K562 (cell line): ENCODE measurements around the gene SLC2A14. TPM values are rescaled to one million over a fixed set of nuclear protein-coding genes. Genes with fewer than 3 reads are reported as not detected.

Experiments used
- ATAC-seq: fragments of 200-7000 bp; cut with Tn5 transposase; 3 replicates; pipeline ENCODE4 v1.9.1; 2020; ENCODE audit warnings: moderate library complexity
- BruUV-seq: library from RNA; stranded (reverse); fragments of 400-500 nt; replicated peaks from 2 replicates; lab custom pipeline; 2021; lab: Mats Ljungman, UMichigan
- CTCF ChIA-PET: fragments of 300-600 bp; formaldehyde crosslinking; extraction: SDS; loops from one replicate; lab custom pipeline; 2021; ENCODE audit warnings: low intra/inter-chr PET ratio; lab: Yijun Ruan, JAX
- POLR2A ChIA-PET: fragments of 300-600, 350-650 bp; sonication (Branson Sonifier 250); formaldehyde crosslinking; extraction: SDS; loops from one replicate; lab custom pipeline; 2021; ENCODE audit warnings: antibody characterized with exemption, inconsistent platforms; lab: Yijun Ruan, JAX
- DNase-seq, 4 experiments: peaks; one replicate each; pipeline versions ENCODE4 v3.0.0 to v3.0.0-alpha.2; 2011 to 2018; ENCODE audit warnings: low spot score in 3 of 4, mixed read lengths in 3 of 4; ENCODE audit errors: extremely low read depth in 1 of 4
- FAIRE-seq: peaks from 2 replicates; lab custom pipeline; 2011; peaks lifted over from hg19 to GRCh38; lab: Jason Lieb, UNC
- H2AFZ ChIP-seq: 2 replicates; pipeline ENCODE4 v1.6.0; 2011; ENCODE audit warnings: low read depth, low read length, control low read depth, inconsistent platforms
- H3K27ac ChIP-seq: fragments of 200-600 bp; 3 replicates; pipeline ENCODE4 v1.8.0; 2011; ENCODE audit warnings: low read depth, mild to moderate bottlenecking, control low read depth, inconsistent platforms, low read length, moderate library complexity, mixed read lengths; ENCODE audit errors: extremely low read depth
- H3K27me3 ChIP-seq, 2 experiments: fragments of 300-600 bp in 1 of 2; 2 replicates in 1 of 2; 3 replicates in 1 of 2; pipeline versions ENCODE4 v1.6.0 to v1.8.0; 2011; ENCODE audit warnings: inconsistent platforms in 2 of 2, low read length in 2 of 2, mild to moderate bottlenecking in 1 of 2, mixed read lengths in 1 of 2, moderate library complexity in 1 of 2; ENCODE audit not compliant: control insufficient read depth in 2 of 2, insufficient read depth in 2 of 2
- H3K36me3 ChIP-seq: fragments of 300-600 bp; 3 replicates; pipeline ENCODE4 v1.8.0; 2011; ENCODE audit warnings: mild to moderate bottlenecking, low read length, inconsistent platforms; ENCODE audit not compliant: control insufficient read depth, insufficient read depth
- H3K4me1 ChIP-seq, 2 experiments: fragments of 200-600 bp in 1 of 2; replicated peaks in 1 of 2; 2 replicates in 1 of 2; 3 replicates in 1 of 2; pipeline versions ENCODE4 v1.5.1 to v1.8.0; 2011; ENCODE audit warnings: inconsistent platforms in 2 of 2, low read length in 2 of 2, mild to moderate bottlenecking in 1 of 2, mixed read lengths in 1 of 2, moderate library complexity in 1 of 2; ENCODE audit not compliant: control insufficient read depth in 2 of 2, insufficient read depth in 2 of 2
- H3K4me2 ChIP-seq: 2 replicates; pipeline ENCODE4 v1.6.1; 2011; ENCODE audit warnings: low read length, control low read depth, inconsistent platforms, mixed read lengths; ENCODE audit not compliant: insufficient read depth
- H3K4me3 ChIP-seq: fragments of 200-600 bp; sonication (generic), shearing (Covaris generic); 2 replicates; pipeline ENCODE4 v1.5.1; 2016; ENCODE audit warnings: control low read depth, inconsistent platforms
- H3K79me2 ChIP-seq: fragments of 200-600 bp; 3 replicates; pipeline ENCODE4 v1.8.0; 2011; ENCODE audit warnings: low read length, inconsistent platforms; ENCODE audit not compliant: control insufficient read depth, insufficient read depth
- H3K9ac ChIP-seq, 2 experiments: 2 replicates each; pipeline versions ENCODE4 v1.6.0 to v1.6.1; 2011; ENCODE audit warnings: low read depth in 2 of 2, low read length in 2 of 2, control low read depth in 1 of 2, inconsistent platforms in 1 of 2, mild to moderate bottlenecking in 1 of 2, mixed read lengths in 1 of 2; ENCODE audit not compliant: insufficient read depth in 1 of 2
- H3K9me1 ChIP-seq: one replicate; pipeline ENCODE4 v1.6.0; 2011; ENCODE audit warnings: inconsistent platforms, mild to moderate bottlenecking, low read length, moderate library complexity; ENCODE audit not compliant: control insufficient read depth, insufficient read depth
- H3K9me3 ChIP-seq: replicated peaks from 2 replicates; pipeline ENCODE4 v1.5.1; 2011; ENCODE audit warnings: low read depth, low read length, inconsistent platforms; ENCODE audit not compliant: control insufficient read depth, insufficient read depth
- H4K20me1 ChIP-seq: replicated peaks from 2 replicates; pipeline ENCODE4 v1.6.1; 2011; ENCODE audit warnings: low read length, inconsistent platforms, mixed read lengths; ENCODE audit not compliant: control insufficient read depth, insufficient read depth
- ARNT ChIP-seq, 2 experiments: fragments of 450-650 bp; IDR thresholded peaks; 2 replicates each; pipeline ENCODE4 v1.6.1; 2016; ENCODE audit warnings: mild to moderate bottlenecking in 1 of 2
- MAFG ChIP-seq: fragments of 450-650 bp; conservative IDR thresholded peaks from 2 replicates; pipeline ENCODE4 v1.6.1; 2016; ENCODE audit warnings: missing genetic modification characterization, missing compliant biosample characterization
- PHB2 ChIP-seq: fragments of 450-650 bp; IDR thresholded peaks from 2 replicates; pipeline ENCODE4 v1.6.1; 2017; ENCODE audit warnings: low read depth
- PURB ChIP-seq: sonication (generic); formaldehyde crosslinking; IDR thresholded peaks from 2 replicates; pipeline ENCODE4 v1.9.0; 2021; ENCODE audit warnings: low read depth, mild to moderate bottlenecking, missing genetic modification reagents
- RBM34 ChIP-seq: fragments of 200-400 bp; formaldehyde crosslinking; IDR thresholded peaks from 2 replicates; pipeline ENCODE4 v1.6.1; 2018; ENCODE audit warnings: low read length, borderline replicate concordance; ENCODE audit not compliant: insufficient read depth
- SIN3B ChIP-seq: fragments of 450-650 bp; IDR thresholded peaks from 2 replicates; pipeline ENCODE4 v1.6.1; 2017; ENCODE audit warnings: low read depth, mild to moderate bottlenecking, moderate library complexity
- STAG1 ChIP-seq: sonication (generic); formaldehyde crosslinking; IDR thresholded peaks from 2 replicates; pipeline ENCODE4 v1.5.0; 2020; ENCODE audit warnings: missing genetic modification reagents, borderline replicate concordance
- ZSCAN32 ChIP-seq: fragments of 450-650 bp; formaldehyde crosslinking; IDR thresholded peaks from 2 replicates; pipeline ENCODE4 v1.4.0; 2020; ENCODE audit warnings: mild to moderate bottlenecking, moderate library complexity
- WGBS: fragments of 100-300 bp; shearing (Covaris generic); methylation state at CpG from one replicate; pipeline ENCODE4 v1.1.6; 2016; ENCODE audit warnings: low coverage, mixed read lengths; ENCODE audit not compliant: insufficient coverage; ENCODE audit errors: missing lambda C conversion rate; 5-methylcytosine and 5-hydroxymethylcytosine counted together
- in situ Hi-C: fragments of 300-500 bp; cut with MboI; formaldehyde crosslinking; loops from 4 replicates; pipeline ENCODE4 v1.15.0; 2018; ENCODE audit warnings: inconsistent platforms, mixed read lengths
- intact Hi-C: fragments of 100-400 bp; cut with micrococcal nuclease; formaldehyde crosslinking; loops from 2 replicates; pipeline ENCODE4 v1.14.2; 2022
- polyA plus RNA-seq, 8 experiments: library from polyadenylated mRNA; depleted of rRNA in 4 of 8; stranded (reverse) in 5 of 8; unstranded in 3 of 8; fragments of >200 nt; fragmentation: Nextera tagmentation in 2 of 8; fragmentation: Illumina TruSeq in 1 of 8; extraction: Ambion mirVana in 2 of 8; extraction: Trizol in 1 of 8; gene quantifications; 2 replicates each; pipeline versions ENCODE4 v1.2.1 to v1.2.3, GENCODE V29; 2011 to 2014; ENCODE audit warnings: inconsistent platforms in 1 of 8, missing spikeins in 1 of 8
- total RNA-seq, 7 experiments: library from RNA; depleted of rRNA in 6 of 7; stranded (reverse); fragments of >200 nt in 6 of 7; fragmentation: Illumina TruSeq in 2 of 7; extraction: Trizol in 2 of 7; gene quantifications; 2 replicates each; pipeline versions ENCODE4 v1.2.1 to v1.2.3, GENCODE V29; 2011 to 2021; ENCODE audit warnings: low replicate concordance in 1 of 7
- TF ChIP-seq, protein P1 (sequence below): fragments of 250-450 bp; sonication (Bioruptor Pico); IDR thresholded peaks from 2 replicates; pipeline ENCODE4 v1.8.0; 2021; ENCODE audit warnings: moderate library complexity, mild to moderate bottlenecking, inconsistent platforms
- TF ChIP-seq, protein P2 (sequence below): fragments of 200-600 bp; sonication (generic); IDR thresholded peaks from one replicate; pipeline ENCODE4 v1.6.1; 2012; ENCODE audit warnings: mild to moderate bottlenecking, low read depth, low read length, inconsistent platforms

SLC2A14 gene
- total and polyA plus RNA-seq, 9 of the 15 experiments (the other 6 are each of a cell fraction or from before 2014, with no cell fraction given) = 0.13 to 8.9 (median 4.8) TPM; not detected in 1

DNA sequence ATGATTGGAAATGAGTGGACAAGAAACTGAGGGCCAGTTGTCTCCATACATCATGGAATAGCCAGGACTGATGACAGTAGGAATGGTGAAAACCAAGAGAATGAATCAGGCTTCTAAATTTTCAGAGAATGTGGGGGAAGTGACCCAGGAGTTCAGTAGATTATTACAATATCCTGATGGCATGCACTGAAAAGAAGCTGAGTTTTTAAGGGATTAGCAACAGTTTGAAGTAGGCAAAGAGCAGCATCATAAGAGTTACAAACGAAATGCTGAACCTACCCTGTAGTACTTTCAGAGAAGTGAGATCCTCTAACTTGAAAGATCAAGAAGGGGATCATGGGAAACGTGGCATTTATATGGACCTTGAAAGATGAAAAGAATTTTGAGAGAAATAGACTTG is 13.2 kb downstream of the SLC2A14 start:
- 0% methylated on average over 2 of the region's 2 CpGs for WGBS
- Histone ChIP-seq H3K79me2 (no peaks in the 10 kb centered on the region), H3K9me1 (no peaks in the 10 kb centered on the region), H3K27me3 (no peaks in the 10 kb centered on the region), H3K4me3 (no peak overlapping the region), H4K20me1 (no peaks in the 10 kb centered on the region), H3K4me2 (no peak overlapping the region), H2AFZ (no peak overlapping the region), H3K27ac (no peak overlapping the region), H3K36me3 (no peaks in the 10 kb centered on the region), H3K4me1 (peaks cover under 1 to 3% of the 10 kb centered on the region in 2 experiments; a peak in 2 of 5 replicates), H3K9me3 (no peaks in the 10 kb centered on the region), H3K9ac (no peak overlapping the region)
- DNase-seq (no peak), FAIRE-seq (no peak), ATAC-seq (no peak)
- in situ Hi-C loops (loop anchor here (5.0 kb wide), 1 partner anchor 138 kb away; no protein-coding TSS in a partner anchor), intact Hi-C loops (no loop called here)
- CTCF ChIA-PET = interaction anchor here (0.6 to 3.1 kb wide), 2 partner anchors 135 to 219 kb away, joined by 3 to 23 read pairs; no protein-coding TSS in a partner anchor
- BruUV-seq = no TSS peak
- POLR2A ChIA-PET = no interaction called here
- TF ChIP-seq STAG1 (CRISPR knock-in tag) (no peak), MAFG (tag) (no peak), SIN3B (no peak), ZSCAN32 (CRISPR knock-in tag) (no peak), PHB2 (no peak), PURB (CRISPR knock-in tag) (no peak), RBM34 (no peak), ARNT (IDR thresholded peaks at IDR 0.05) (no peak)
- TF ChIP-seq, protein P1, sequence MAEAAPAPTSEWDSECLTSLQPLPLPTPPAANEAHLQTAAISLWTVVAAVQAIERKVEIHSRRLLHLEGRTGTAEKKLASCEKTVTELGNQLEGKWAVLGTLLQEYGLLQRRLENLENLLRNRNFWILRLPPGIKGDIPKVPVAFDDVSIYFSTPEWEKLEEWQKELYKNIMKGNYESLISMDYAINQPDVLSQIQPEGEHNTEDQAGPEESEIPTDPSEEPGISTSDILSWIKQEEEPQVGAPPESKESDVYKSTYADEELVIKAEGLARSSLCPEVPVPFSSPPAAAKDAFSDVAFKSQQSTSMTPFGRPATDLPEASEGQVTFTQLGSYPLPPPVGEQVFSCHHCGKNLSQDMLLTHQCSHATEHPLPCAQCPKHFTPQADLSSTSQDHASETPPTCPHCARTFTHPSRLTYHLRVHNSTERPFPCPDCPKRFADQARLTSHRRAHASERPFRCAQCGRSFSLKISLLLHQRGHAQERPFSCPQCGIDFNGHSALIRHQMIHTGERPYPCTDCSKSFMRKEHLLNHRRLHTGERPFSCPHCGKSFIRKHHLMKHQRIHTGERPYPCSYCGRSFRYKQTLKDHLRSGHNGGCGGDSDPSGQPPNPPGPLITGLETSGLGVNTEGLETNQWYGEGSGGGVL (CRISPR knock-in tag) = no peak
- TF ChIP-seq, protein P2, sequence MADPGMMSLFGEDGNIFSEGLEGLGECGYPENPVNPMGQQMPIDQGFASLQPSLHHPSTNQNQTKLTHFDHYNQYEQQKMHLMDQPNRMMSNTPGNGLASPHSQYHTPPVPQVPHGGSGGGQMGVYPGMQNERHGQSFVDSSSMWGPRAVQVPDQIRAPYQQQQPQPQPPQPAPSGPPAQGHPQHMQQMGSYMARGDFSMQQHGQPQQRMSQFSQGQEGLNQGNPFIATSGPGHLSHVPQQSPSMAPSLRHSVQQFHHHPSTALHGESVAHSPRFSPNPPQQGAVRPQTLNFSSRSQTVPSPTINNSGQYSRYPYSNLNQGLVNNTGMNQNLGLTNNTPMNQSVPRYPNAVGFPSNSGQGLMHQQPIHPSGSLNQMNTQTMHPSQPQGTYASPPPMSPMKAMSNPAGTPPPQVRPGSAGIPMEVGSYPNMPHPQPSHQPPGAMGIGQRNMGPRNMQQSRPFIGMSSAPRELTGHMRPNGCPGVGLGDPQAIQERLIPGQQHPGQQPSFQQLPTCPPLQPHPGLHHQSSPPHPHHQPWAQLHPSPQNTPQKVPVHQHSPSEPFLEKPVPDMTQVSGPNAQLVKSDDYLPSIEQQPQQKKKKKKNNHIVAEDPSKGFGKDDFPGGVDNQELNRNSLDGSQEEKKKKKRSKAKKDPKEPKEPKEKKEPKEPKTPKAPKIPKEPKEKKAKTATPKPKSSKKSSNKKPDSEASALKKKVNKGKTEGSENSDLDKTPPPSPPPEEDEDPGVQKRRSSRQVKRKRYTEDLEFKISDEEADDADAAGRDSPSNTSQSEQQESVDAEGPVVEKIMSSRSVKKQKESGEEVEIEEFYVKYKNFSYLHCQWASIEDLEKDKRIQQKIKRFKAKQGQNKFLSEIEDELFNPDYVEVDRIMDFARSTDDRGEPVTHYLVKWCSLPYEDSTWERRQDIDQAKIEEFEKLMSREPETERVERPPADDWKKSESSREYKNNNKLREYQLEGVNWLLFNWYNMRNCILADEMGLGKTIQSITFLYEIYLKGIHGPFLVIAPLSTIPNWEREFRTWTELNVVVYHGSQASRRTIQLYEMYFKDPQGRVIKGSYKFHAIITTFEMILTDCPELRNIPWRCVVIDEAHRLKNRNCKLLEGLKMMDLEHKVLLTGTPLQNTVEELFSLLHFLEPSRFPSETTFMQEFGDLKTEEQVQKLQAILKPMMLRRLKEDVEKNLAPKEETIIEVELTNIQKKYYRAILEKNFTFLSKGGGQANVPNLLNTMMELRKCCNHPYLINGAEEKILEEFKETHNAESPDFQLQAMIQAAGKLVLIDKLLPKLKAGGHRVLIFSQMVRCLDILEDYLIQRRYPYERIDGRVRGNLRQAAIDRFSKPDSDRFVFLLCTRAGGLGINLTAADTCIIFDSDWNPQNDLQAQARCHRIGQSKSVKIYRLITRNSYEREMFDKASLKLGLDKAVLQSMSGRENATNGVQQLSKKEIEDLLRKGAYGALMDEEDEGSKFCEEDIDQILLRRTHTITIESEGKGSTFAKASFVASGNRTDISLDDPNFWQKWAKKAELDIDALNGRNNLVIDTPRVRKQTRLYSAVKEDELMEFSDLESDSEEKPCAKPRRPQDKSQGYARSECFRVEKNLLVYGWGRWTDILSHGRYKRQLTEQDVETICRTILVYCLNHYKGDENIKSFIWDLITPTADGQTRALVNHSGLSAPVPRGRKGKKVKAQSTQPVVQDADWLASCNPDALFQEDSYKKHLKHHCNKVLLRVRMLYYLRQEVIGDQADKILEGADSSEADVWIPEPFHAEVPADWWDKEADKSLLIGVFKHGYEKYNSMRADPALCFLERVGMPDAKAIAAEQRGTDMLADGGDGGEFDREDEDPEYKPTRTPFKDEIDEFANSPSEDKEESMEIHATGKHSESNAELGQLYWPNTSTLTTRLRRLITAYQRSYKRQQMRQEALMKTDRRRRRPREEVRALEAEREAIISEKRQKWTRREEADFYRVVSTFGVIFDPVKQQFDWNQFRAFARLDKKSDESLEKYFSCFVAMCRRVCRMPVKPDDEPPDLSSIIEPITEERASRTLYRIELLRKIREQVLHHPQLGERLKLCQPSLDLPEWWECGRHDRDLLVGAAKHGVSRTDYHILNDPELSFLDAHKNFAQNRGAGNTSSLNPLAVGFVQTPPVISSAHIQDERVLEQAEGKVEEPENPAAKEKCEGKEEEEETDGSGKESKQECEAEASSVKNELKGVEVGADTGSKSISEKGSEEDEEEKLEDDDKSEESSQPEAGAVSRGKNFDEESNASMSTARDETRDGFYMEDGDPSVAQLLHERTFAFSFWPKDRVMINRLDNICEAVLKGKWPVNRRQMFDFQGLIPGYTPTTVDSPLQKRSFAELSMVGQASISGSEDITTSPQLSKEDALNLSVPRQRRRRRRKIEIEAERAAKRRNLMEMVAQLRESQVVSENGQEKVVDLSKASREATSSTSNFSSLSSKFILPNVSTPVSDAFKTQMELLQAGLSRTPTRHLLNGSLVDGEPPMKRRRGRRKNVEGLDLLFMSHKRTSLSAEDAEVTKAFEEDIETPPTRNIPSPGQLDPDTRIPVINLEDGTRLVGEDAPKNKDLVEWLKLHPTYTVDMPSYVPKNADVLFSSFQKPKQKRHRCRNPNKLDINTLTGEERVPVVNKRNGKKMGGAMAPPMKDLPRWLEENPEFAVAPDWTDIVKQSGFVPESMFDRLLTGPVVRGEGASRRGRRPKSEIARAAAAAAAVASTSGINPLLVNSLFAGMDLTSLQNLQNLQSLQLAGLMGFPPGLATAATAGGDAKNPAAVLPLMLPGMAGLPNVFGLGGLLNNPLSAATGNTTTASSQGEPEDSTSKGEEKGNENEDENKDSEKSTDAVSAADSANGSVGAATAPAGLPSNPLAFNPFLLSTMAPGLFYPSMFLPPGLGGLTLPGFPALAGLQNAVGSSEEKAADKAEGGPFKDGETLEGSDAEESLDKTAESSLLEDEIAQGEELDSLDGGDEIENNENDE = no peak
